HT-29 (cell line): ENCODE results near the gene NPC1L1. TPM values are rescaled to one million over a fixed set of nuclear protein-coding genes. Genes with fewer than 3 reads are reported as not detected.
"Not testable (repeated sequence)": the region's sequence is repeated elsewhere in the genome, so short reads cannot be mapped to it uniquely, and the experiment has no call there.

Experiments
- DNase-seq: peaks from one replicate; pipeline ENCODE4 v3.0.0-alpha.2; 2015; ENCODE audit warnings: low spot score
- total RNA-seq: library from RNA; depleted of rRNA; stranded (reverse); fragments of >200 nt; shearing (Covaris generic); gene quantifications from 2 replicates; pipeline ENCODE4 v1.2.3, GENCODE V29; 2014

NPC1L1 gene
- total RNA-seq, 1 experiment from 2014 or later: 0.31 TPM

GRCh38 chr7:44565097-44565794, 24.1 kb upstream of the NPC1L1 start:
- peak; percentile 84 for DNase-seq

- DNase-seq: no peak
Observed at GRCh38 chr7:44564606-44565005, 23.5 kb upstream of the NPC1L1 start.

- DNase-seq: no peak
Observed at GRCh38 chr7:44563171-44563679, 22.1 kb upstream of the NPC1L1 start.

GRCh38 chr7:44562622-44562962, 21.5 kb upstream of the NPC1L1 start:
- DNase-seq: not testable (repeated sequence)

GRCh38 chr7:44561962-44562621, 21.0 kb upstream of the NPC1L1 start:
- DNase-seq: peak; percentile 77

- DNase-seq: no peak
Observed at GRCh38 chr7:44561481-44561880, 20.4 kb upstream of the NPC1L1 start.

GRCh38 chr7:44559485-44559884, 18.4 kb upstream of the NPC1L1 start:
- no peak for DNase-seq

- no peak for DNase-seq
Observed at GRCh38 chr7:44557485-44557884, 16.4 kb upstream of the NPC1L1 start.

- DNase-seq: no peak
Observed at GRCh38 chr7:44555350-44555749, 14.2 kb upstream of the NPC1L1 start.

- not testable (repeated sequence) for DNase-seq
Observed at GRCh38 chr7:44552473-44553005, 11.4 kb upstream of the NPC1L1 start.

- DNase-seq: no peak
Observed at GRCh38 chr7:44549457-44549856, 8.3 kb upstream of the NPC1L1 start.

- DNase-seq: no peak
Observed at GRCh38 chr7:44548893-44549292, 7.8 kb upstream of the NPC1L1 start.

GRCh38 chr7:44547536-44548231, 6.6 kb upstream of the NPC1L1 start:
- DNase-seq: no peak

- DNase-seq: no peak
Observed at GRCh38 chr7:44541876-44542610, 913 bp upstream of the NPC1L1 start.

GRCh38 chr7:44540592-44541027, 520 bp downstream of the NPC1L1 start:
- no peak for DNase-seq

GRCh38 chr7:44539669-44540506, 1.2 kb downstream of the NPC1L1 start:
- no peak for DNase-seq

GRCh38 chr7:44538798-44539668, 2.1 kb downstream of the NPC1L1 start:
- DNase-seq: no peak

GRCh38 chr7:44538093-44538797, 2.9 kb downstream of the NPC1L1 start:
- DNase-seq: no peak

GRCh38 chr7:44537442-44537841, 3.7 kb downstream of the NPC1L1 start:
- DNase-seq: no peak
